Measurements from ENCODE around the gene PKD1L1. TPM values are rescaled to one million over a fixed set of nuclear protein-coding genes. Genes with fewer than 3 reads are reported as not detected.

The PKD1L1 gene
- total RNA-seq, 1 experiment from 2014 or later = 0.17 TPM

- Histone ChIP-seq H2BK15ac (ENCODE audit: low read depth, low read length) (no peak overlapping the region), H3K23me2 (ENCODE audit: insufficient read length, low read depth, low read length, poor library complexity, severe bottlenecking) (no peaks in the 10 kb centered on the region), H4K20me1 (ENCODE audit: control insufficient read depth, insufficient read depth, insufficient read length) (no peaks in the 10 kb centered on the region), H4K91ac (ENCODE audit: insufficient read length, low read depth, low read length) (no peak overlapping the region), H2BK12ac (ENCODE audit: insufficient read length, low read depth, low read length) (no peak overlapping the region), H2BK20ac (ENCODE audit: low read depth, low read length, poor library complexity, severe bottlenecking) (no peak overlapping the region), H4K8ac (replicated peaks; ENCODE audit: insufficient read length, low read depth, low read length) (no peak overlapping the region), H3K27me3 (ENCODE audit: insufficient read depth, low read length) (no peaks in the 10 kb centered on the region), H2BK5ac (ENCODE audit: insufficient read length, low read length) (no peak overlapping the region), H3K4me1 (ENCODE audit: insufficient read depth, low read length) (peaks cover 3% of the 10 kb centered on the region; the same call in 1 of the 2 replicates), H3K27ac (ENCODE audit: insufficient read length, low read depth, low read length) (no peak overlapping the region), H3K4ac (ENCODE audit: low read depth, low read length) (no peak overlapping the region), H3K14ac (ENCODE audit: insufficient read depth, low read length) (no peak overlapping the region), H3K4me2 (ENCODE audit: insufficient read depth, insufficient read length, low read length) (no peak overlapping the region), H2AFZ (ENCODE audit: low read length) (no peak overlapping the region), H3K79me2 (ENCODE audit: insufficient read depth, low read length) (no peaks in the 10 kb centered on the region), H3K18ac (ENCODE audit: insufficient read length, low read depth, low read length) (no peak overlapping the region), H3K79me1 (ENCODE audit: insufficient read depth, low read depth, low read length, poor library complexity, severe bottlenecking) (no peaks in the 10 kb centered on the region), H2BK120ac (ENCODE audit: low read depth, low read length, poor library complexity, severe bottlenecking) (no peak overlapping the region), H4K5ac (ENCODE audit: insufficient read length, low read depth, low read length) (no peak overlapping the region), H3K9me3 (ENCODE audit: control insufficient read depth, low read depth, low read length) (no peaks in the 10 kb centered on the region), H3T11ph (ENCODE audit: low read length) (no peak overlapping the region), H2AK5ac (ENCODE audit: insufficient read length, low read length) (no peak overlapping the region), H3K9ac (ENCODE audit: extremely low read depth, insufficient read length, low read length) (no peak overlapping the region), H3K23ac (ENCODE audit: insufficient read length, low read depth, low read length) (no peak overlapping the region), H3K56ac (ENCODE audit: insufficient read length, low read depth, low read length) (no peak overlapping the region)
- Mint-ChIP-seq H3K36me3 (ENCODE audit: insufficient read depth in 1 of 3, low read depth in 3 of 3) (no peaks in the 10 kb centered on the region), H3K27ac (no peak overlapping the region), H3K27me3 (ENCODE audit: low read depth) (no peaks in the 10 kb centered on the region; the same call in 1 of the 2 replicates), H3K4me3 (no peak overlapping the region), H3K4me1 (peaks cover 25 to 38% of the 10 kb centered on the region in 2 experiments), H3K9me3 (no peaks in the 10 kb centered on the region)
- no CpG with 5 or more reads among the region's 7 CpGs for WGBS (ENCODE audit: extremely low coverage, insufficient read length, low lambda C conversion rate)
- TF ChIP-seq CTCF (conservative IDR thresholded peaks at IDR 0.05) = no peak
- no peak for DNase-seq
Measured at GRCh38 chr7:47947355-47947749, 914 bp downstream of the PKD1L1 start.
